Sigmoid colon (tissue), 4 donors: ENCODE results near the gene FGF19.

ENCODE experiments used
- POLR2AphosphoS5 ChIP-seq, 4 donors: sonication (generic); formaldehyde crosslinking; IDR thresholded peaks; one replicate each; pipeline ENCODE4 v1.6.1; 2017; ENCODE audit warnings: antibody characterized with exemption in 4 of 4
- TF ChIP-seq, protein P1 (sequence below), 4 experiments: fragments of 450-650 bp in 3 of 4; fragments of 200-600 bp in 1 of 4; IDR thresholded peaks; one replicate each; pipeline ENCODE4 v1.5.1; 2016 to 2019; ENCODE audit warnings: antibody characterized with exemption in 4 of 4, mild to moderate bottlenecking in 3 of 4, moderate library complexity in 2 of 4

GRCh38 chr11:69729252-69729651 is 25.4 kb upstream of the FGF19 start:
- TF ChIP-seq, protein P1, sequence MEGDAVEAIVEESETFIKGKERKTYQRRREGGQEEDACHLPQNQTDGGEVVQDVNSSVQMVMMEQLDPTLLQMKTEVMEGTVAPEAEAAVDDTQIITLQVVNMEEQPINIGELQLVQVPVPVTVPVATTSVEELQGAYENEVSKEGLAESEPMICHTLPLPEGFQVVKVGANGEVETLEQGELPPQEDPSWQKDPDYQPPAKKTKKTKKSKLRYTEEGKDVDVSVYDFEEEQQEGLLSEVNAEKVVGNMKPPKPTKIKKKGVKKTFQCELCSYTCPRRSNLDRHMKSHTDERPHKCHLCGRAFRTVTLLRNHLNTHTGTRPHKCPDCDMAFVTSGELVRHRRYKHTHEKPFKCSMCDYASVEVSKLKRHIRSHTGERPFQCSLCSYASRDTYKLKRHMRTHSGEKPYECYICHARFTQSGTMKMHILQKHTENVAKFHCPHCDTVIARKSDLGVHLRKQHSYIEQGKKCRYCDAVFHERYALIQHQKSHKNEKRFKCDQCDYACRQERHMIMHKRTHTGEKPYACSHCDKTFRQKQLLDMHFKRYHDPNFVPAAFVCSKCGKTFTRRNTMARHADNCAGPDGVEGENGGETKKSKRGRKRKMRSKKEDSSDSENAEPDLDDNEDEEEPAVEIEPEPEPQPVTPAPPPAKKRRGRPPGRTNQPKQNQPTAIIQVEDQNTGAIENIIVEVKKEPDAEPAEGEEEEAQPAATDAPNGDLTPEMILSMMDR (IDR thresholded peaks at IDR 0.05), result no peak
- TF ChIP-seq POLR2AphosphoS5 (IDR thresholded peaks at IDR 0.05), result no peak
